Esophagus muscularis mucosa (tissue), 4 donors: ENCODE data around the gene SPATA2L. TPM values are rescaled to one million over a fixed set of nuclear protein-coding genes. Genes with fewer than 3 reads are reported as not detected.

Experiments
- DNase-seq: peaks from one replicate; pipeline ENCODE4 v3.0.0-alpha.2; 2017; ENCODE audit errors: extremely low spot score
- H3K27ac ChIP-seq, 4 donors: fragments of 200-600 bp; sonication (generic); replicated peaks in 1 of 4; 1 replicate in 3 of 4; 2 replicates in 1 of 4; pipeline ENCODE4 v1.5.1; 2016 to 2019; ENCODE audit warnings: mild to moderate bottlenecking in 1 of 4
- H3K27me3 ChIP-seq, 4 donors: fragments of 200-600 bp; sonication (generic); one replicate each; pipeline versions ENCODE4 v1.5.1 to v1.6.0; 2016 to 2019
- H3K36me3 ChIP-seq, 4 donors: fragments of 200-600 bp; sonication (generic); one replicate each; pipeline ENCODE4 v1.5.1; 2016 to 2019
- H3K4me1 ChIP-seq, 4 donors: fragments of 200-600 bp; sonication (generic); one replicate each; pipeline ENCODE4 v1.5.1; 2016 to 2019
- H3K4me3 ChIP-seq, 4 donors: fragments of 200-600 bp; sonication (generic); 1 replicate in 2 of 4; 2 replicates in 2 of 4; pipeline ENCODE4 v1.5.1; 2016 to 2019; ENCODE audit warnings: mild to moderate bottlenecking in 4 of 4, moderate library complexity in 1 of 4
- H3K9me3 ChIP-seq, 4 donors: fragments of 200-600 bp; sonication (generic); 1 replicate in 3 of 4; 2 replicates in 1 of 4; pipeline ENCODE4 v1.5.1; 2016 to 2019
- EP300 ChIP-seq: sonication (generic); formaldehyde crosslinking; IDR thresholded peaks from one replicate; pipeline ENCODE4 v1.6.1; 2017; ENCODE audit warnings: antibody characterized with exemption
- POLR2A ChIP-seq: fragments of 450-650 bp; IDR thresholded peaks from one replicate; pipeline ENCODE4 v1.6.1; 2017; ENCODE audit warnings: antibody characterized with exemption, moderate library complexity, mild to moderate bottlenecking, low read depth
- POLR2AphosphoS5 ChIP-seq, 2 donors: sonication (generic); formaldehyde crosslinking; IDR thresholded peaks; one replicate each; pipeline ENCODE4 v1.6.1; 2017; ENCODE audit warnings: antibody characterized with exemption in 2 of 2
- WGBS: methylation state at CpG from one replicate; pipeline ENCODE4 v1.1.5; 2018; 5-methylcytosine and 5-hydroxymethylcytosine counted together
- intact Hi-C: fragments of 100-400 bp; cut with DNase I; formaldehyde crosslinking; loops from one replicate; pipeline ENCODE4 v1.15.1; 2023
- total RNA-seq, 4 donors: library from RNA; depleted of rRNA; stranded (reverse); fragments of >200 nt; gene quantifications; one replicate each; pipeline versions ENCODE4 v1.1.0 to v1.2.1, GENCODE V29; 2016
- TF ChIP-seq, protein P1 (sequence below), 3 experiments: fragments of 200-600 bp in 2 of 3; fragments of 450-650 bp in 1 of 3; sonication (generic) in 2 of 3; IDR thresholded peaks; one replicate each; pipeline ENCODE4 v1.5.1; 2017 to 2019; ENCODE audit warnings: antibody characterized with exemption in 3 of 3, mild to moderate bottlenecking in 2 of 3, moderate library complexity in 1 of 3

SPATA2L gene
- total RNA-seq, 4 donors from 2014 or later: 10.8 to 32.0 (median 21.9) TPM

DNA sequence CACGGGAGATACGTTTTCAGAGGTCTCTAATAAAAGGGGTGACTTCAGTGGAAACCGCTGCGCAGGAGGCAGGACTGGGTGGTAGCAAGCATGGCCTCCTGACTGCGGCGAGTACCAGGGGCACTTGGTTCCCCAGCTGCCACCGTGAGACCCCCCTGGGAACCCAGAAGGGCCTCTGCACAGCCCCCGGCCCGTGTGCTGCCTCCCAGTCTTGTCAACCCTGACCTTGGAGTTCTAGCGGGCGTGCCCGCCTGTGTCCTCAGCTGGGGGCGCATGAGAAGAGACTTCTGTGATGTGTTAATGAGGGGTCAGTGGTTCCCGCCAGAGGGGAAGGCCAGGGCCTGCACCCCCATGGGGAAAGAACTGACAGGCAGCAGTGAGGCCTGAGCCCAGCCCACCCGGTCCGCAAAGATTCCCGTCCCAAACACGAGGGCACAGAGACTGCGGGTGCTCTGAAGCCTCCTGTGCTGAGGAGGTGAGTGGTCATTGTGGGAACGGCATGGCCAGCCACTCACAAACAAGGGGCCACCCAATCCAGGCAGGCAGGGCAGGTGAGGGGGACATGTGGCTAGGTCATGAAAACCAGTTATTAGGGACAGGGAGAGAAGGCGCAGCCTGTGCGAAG, 29.2 kb upstream of the SPATA2L start:
- WGBS: 76% methylated on average over 18 of the region's 22 CpGs
- Histone ChIP-seq H3K27me3 (no peaks in the 10 kb centered on the region), H3K36me3 (peaks cover 79 to 100% (median 97%) of the 10 kb centered on the region in 4 donors), H3K4me3 (no peak overlapping the region), H3K9me3 (no peaks in the 10 kb centered on the region), H3K4me1 (no peaks in the 10 kb centered on the region), H3K27ac (no peak overlapping the region)
- intact Hi-C loops: no loop called here
- TF ChIP-seq, protein P1, sequence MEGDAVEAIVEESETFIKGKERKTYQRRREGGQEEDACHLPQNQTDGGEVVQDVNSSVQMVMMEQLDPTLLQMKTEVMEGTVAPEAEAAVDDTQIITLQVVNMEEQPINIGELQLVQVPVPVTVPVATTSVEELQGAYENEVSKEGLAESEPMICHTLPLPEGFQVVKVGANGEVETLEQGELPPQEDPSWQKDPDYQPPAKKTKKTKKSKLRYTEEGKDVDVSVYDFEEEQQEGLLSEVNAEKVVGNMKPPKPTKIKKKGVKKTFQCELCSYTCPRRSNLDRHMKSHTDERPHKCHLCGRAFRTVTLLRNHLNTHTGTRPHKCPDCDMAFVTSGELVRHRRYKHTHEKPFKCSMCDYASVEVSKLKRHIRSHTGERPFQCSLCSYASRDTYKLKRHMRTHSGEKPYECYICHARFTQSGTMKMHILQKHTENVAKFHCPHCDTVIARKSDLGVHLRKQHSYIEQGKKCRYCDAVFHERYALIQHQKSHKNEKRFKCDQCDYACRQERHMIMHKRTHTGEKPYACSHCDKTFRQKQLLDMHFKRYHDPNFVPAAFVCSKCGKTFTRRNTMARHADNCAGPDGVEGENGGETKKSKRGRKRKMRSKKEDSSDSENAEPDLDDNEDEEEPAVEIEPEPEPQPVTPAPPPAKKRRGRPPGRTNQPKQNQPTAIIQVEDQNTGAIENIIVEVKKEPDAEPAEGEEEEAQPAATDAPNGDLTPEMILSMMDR (IDR thresholded peaks at IDR 0.05): no peak
- TF ChIP-seq POLR2AphosphoS5 (IDR thresholded peaks at IDR 0.05) (no peak), POLR2A (no peak), EP300 (no peak)
- DNase-seq: no peak

DNA sequence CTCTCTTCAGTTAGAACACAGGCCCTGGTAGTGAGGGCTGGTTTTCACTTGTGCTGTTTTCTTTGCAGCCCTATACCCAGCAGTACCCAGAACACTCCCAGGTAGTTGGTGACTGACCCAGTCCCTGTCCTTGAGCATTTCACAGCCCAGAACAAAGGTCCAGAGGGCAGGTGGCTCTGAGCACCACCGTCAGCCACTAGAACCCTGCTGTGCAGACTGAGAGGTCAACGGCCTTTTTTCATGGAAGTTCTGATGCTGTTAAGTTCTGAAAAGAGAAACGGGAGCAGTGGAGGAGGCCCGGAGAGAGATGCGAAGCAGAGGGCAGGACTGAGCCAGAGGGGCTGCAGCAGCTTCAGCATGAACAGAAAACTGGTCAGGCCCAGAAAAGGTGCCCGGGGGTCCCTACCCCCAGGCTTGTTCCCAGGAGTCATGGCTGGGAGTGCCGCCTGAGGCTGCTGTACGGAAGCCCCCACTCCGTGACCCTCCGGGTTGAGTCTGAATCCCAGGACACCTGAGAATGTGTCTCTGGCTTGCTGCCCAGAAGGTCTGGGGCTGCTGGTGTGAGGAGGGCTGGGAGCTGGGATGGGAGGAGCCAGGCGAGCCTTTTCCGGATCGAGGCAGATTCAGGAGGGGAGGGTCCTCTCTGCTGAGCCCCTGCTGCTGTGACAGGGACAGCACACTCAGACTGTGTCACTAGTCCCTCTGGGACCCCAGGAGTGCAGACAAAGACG, 28.5 kb upstream of the SPATA2L start:
- no peak overlapping the region for H3K4me3 ChIP-seq
- no peak for TF ChIP-seq POLR2AphosphoS5 (IDR thresholded peaks at IDR 0.05)
- TF ChIP-seq EP300: no peak
- no peaks in the 10 kb centered on the region for H3K4me1 ChIP-seq
- no peak overlapping the region for H3K27ac ChIP-seq
- H3K36me3 ChIP-seq: peaks cover 81 to 100% (median 96%) of the 10 kb centered on the region in 4 donors
- intact Hi-C loops: no loop called here
- 73% methylated on average over 9 of the region's 14 CpGs for WGBS
- DNase-seq: no peak
- H3K9me3 ChIP-seq: no peaks in the 10 kb centered on the region
- no peaks in the 10 kb centered on the region for H3K27me3 ChIP-seq

DNA sequence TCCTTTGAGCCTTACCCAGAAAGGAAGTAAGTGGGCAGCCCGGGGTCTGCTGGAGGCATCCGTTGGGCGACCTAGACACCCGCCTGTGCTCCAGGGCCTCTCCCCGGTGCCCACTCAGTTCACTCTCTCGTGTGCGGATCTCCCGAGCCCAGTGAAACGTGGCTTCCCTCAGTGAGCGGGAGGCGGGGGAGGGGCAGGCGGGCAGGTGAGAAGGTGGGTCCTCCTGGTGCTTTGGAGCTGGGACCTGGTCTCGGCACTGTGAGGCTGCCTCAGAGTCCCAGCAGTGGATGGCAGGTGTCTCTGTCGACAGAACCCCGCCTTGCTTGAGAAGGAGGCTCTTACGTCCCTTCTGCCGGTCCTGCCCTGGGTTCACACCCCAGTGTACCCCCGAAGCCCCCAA, 27.8 kb upstream of the SPATA2L start:
- Histone ChIP-seq H3K36me3 (peaks cover 81 to 100% (median 96%) of the 10 kb centered on the region in 4 donors), H3K4me1 (peaks cover 2 to 5% (median 4%) of the 10 kb centered on the region in 4 donors), H3K27ac (no peak overlapping the region), H3K27me3 (no peaks in the 10 kb centered on the region), H3K9me3 (no peaks in the 10 kb centered on the region), H3K4me3 (no peak overlapping the region)
- intact Hi-C loops: no loop called here
- WGBS: 89% methylated on average over 18 of the region's 18 CpGs
- no peak for DNase-seq
- no peak for TF ChIP-seq EP300
- no peak for TF ChIP-seq POLR2A
- TF ChIP-seq, protein P1 (IDR thresholded peaks at IDR 0.05): no peak
- TF ChIP-seq POLR2AphosphoS5 (IDR thresholded peaks at IDR 0.05): no peak

DNA sequence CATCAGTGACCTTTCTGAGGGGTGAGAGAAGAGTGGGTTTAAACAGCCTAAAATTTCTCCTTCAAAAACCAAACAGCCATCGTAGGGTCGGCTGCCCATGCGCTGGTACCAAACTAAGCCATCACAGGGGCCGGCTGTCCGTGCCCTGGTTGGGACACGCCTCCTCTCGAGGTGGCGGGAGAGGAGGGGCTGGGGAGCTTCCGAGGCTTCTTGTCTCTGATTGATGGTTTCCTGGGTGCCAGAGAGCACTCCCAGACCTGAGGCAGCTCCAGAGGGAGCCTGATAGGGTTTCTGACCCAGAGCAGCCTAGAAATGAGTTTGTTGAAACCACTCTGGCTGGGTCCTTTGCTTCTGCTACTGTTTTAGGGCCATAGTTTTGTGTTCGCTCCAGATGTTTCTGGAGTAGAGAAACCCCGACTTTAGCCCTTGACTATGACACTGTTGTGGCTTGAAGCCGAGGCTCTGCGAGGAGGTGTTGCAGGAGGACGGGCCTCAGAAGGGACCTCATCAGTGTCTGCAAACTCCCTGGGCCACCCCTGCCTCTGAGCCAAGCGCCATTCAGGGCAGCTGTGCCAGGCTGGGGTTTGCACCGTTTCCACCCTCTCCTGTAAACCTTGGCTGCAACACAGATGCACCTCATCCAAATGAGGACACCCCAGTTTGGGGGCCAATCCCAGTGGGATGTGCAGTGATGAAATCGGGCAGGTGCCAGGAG, 26.1 kb upstream of the SPATA2L start:
- H3K27me3 ChIP-seq: no peaks in the 10 kb centered on the region
- WGBS: 89% methylated on average over 14 of the region's 17 CpGs
- no peak overlapping the region for H3K27ac ChIP-seq
- H3K9me3 ChIP-seq: no peaks in the 10 kb centered on the region
- H3K36me3 ChIP-seq: peaks cover 76 to 100% (median 96%) of the 10 kb centered on the region in 4 donors
- DNase-seq: no peak
- peaks cover 20 to 22% (median 21%) of the 10 kb centered on the region in 4 donors for H3K4me1 ChIP-seq
- TF ChIP-seq POLR2A: no peak
- TF ChIP-seq EP300: no peak
- TF ChIP-seq, protein P1 (IDR thresholded peaks at IDR 0.05): no peak
- TF ChIP-seq POLR2AphosphoS5 (IDR thresholded peaks at IDR 0.05): no peak
- H3K4me3 ChIP-seq: no peak overlapping the region
- intact Hi-C loops: no loop called here
